ENCODE measurements around the gene FHL1. TPM values are rescaled to one million over a fixed set of nuclear protein-coding genes. Genes with fewer than 3 reads are reported as not detected.
"Not testable (repeated sequence)": the region's sequence is repeated elsewhere in the genome, so short reads cannot be mapped to it uniquely, and the experiment has no call there.

Gene FHL1
- total RNA-seq, 8 experiments from 2014 or later, result 1.7 to 379 (median 62.3) TPM

DNA sequence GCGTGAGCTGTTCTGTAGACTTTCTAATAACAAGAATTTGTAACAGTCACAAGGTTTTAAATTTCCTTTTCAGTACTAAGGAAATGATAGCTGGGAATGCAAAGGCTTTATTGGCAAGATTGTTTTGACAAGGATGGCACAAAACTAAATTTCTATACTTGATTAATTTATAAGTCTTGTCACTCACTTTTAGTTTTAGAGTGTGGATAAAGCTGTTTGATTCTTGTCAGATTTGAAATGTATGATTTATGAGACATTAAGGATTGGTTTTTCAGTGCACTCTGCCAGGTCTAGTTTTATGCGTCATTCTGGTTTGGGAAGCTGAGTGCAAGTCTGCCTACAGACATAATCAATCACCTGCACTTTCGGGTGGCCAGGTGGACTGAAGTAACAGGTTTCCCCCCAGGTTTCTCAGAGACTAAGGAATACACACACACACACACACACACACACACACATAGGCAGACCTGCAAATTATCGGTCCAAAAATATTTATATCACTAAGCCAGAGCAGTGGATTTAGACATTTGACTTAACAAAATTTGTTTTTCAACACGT, 9.3 kb downstream of the FHL1 start:
- in situ Hi-C loops (cut with MboI; ENCODE audit: low pct_unique_long_range_greater_than_20kb in 2 of 9, low sequenced_read_pairs in 9 of 9, unreplicated experiment in 9 of 9), result loop anchor here in 2 of 9 experiments (25.0 kb wide), 1 partner anchor 119 kb away; no protein-coding TSS in a partner anchor
- no peak for ATAC-seq (replicated peaks in 6 of 8)
- no peak overlapping the region for H3K4me3 ChIP-seq
- H3K27ac ChIP-seq, result no peak overlapping the region
- no peaks in the 10 kb centered on the region for H3K4me1 ChIP-seq (replicated peaks in 1 of 2)
- WGBS, 10 experiments, result 51 to 90% (median 83%) methylated on average over 1 to 4 of the region's 5 CpGs; no CpG with 5 or more reads in 5 of the 10 experiments

DNA sequence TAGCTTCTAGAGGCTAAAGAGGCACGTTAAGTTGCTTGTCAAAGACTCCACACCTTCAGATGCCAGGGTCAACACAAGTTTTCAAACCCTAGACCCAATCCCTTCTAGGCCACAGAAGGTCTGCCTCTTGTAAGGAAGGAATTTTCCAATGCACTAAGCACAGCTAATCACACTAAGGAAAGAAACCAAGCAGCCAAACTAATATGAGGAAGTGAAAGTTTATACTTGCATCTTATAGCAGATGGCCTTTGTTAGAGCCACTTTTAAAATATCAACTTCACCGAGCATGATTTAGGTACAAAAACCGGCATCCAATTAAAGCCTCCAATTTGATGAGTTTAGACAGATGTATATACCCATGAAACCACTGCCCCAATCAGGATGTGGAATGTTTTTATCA, 9.9 kb downstream of the FHL1 start:
- Histone ChIP-seq H3K4me3 (no peak overlapping the region), H3K27ac (no peak overlapping the region), H3K4me1 (replicated peaks in 1 of 2) (no peaks in the 10 kb centered on the region)
- 43 to 100% (median 72%) methylated on average over 1 to 3 of the region's 3 CpGs; no CpG with 5 or more reads in 6 of the 10 experiments for WGBS, 10 experiments
- no peak for ATAC-seq (replicated peaks in 6 of 8)
- in situ Hi-C loops (cut with MboI; ENCODE audit: low pct_unique_long_range_greater_than_20kb in 2 of 9, low sequenced_read_pairs in 9 of 9, unreplicated experiment in 9 of 9), result loop anchor here in 2 of 9 experiments (25.0 kb wide), 1 partner anchor 120 kb away; no protein-coding TSS in a partner anchor

GRCh38 chrX:136158685-136159084, 11.4 kb downstream of the FHL1 start:
- ATAC-seq (replicated peaks in 6 of 8), result no peak
- in situ Hi-C loops (cut with MboI; ENCODE audit: low pct_unique_long_range_greater_than_20kb in 2 of 9, low sequenced_read_pairs in 9 of 9, unreplicated experiment in 9 of 9), result loop anchor here in 2 of 9 experiments (25.0 kb wide), 1 partner anchor 121 kb away; no protein-coding TSS in a partner anchor
- 50 to 100% (median 92%) methylated on average over 1 to 4 of the region's 4 CpGs; no CpG with 5 or more reads in 3 of the 10 experiments for WGBS, 10 experiments
- Histone ChIP-seq H3K4me3 (no peak overlapping the region), H3K4me1 (replicated peaks in 1 of 2) (no peaks in the 10 kb centered on the region), H3K27ac (no peak overlapping the region)

- H3K4me3 ChIP-seq, result no peak overlapping the region
- H3K27ac ChIP-seq, result no peak overlapping the region
- 20% methylated on average over 1 of the region's 2 CpGs; no CpG with 5 or more reads in 9 of the 10 experiments for WGBS, 10 experiments
- in situ Hi-C loops (cut with MboI; ENCODE audit: low pct_unique_long_range_greater_than_20kb in 2 of 9, low sequenced_read_pairs in 9 of 9, unreplicated experiment in 9 of 9), result loop anchor here in 2 of 9 experiments (25.0 kb wide), 1 partner anchor 122 kb away; no protein-coding TSS in a partner anchor
- no peaks in the 10 kb centered on the region for H3K4me1 ChIP-seq (replicated peaks in 1 of 2)
- no peak for ATAC-seq (replicated peaks in 6 of 8)
Measured at GRCh38 chrX:136159611-136160025, 12.3 kb downstream of the FHL1 start.

GRCh38 chrX:136162827-136163570, 15.7 kb downstream of the FHL1 start:
- Histone ChIP-seq H3K27ac (no peak overlapping the region), H3K4me1 (replicated peaks in 1 of 2) (peaks cover 4 to 13% of the 10 kb centered on the region in 2 donors), H3K4me3 (no peak overlapping the region)
- WGBS, 10 experiments, result 0 to 60% (median 26%) methylated on average over 1 to 4 of the region's 9 CpGs; no CpG with 5 or more reads in 6 of the 10 experiments
- ATAC-seq (replicated peaks in 6 of 8), result peak in 3 of 8 experiments; percentile 87 to 91 (median 87)
- in situ Hi-C loops (cut with MboI; ENCODE audit: low pct_unique_long_range_greater_than_20kb in 2 of 9, low sequenced_read_pairs in 9 of 9, unreplicated experiment in 9 of 9), result loop anchor here in 2 of 9 experiments (25.0 kb wide), 1 partner anchor 126 kb away; no protein-coding TSS in a partner anchor

DNA sequence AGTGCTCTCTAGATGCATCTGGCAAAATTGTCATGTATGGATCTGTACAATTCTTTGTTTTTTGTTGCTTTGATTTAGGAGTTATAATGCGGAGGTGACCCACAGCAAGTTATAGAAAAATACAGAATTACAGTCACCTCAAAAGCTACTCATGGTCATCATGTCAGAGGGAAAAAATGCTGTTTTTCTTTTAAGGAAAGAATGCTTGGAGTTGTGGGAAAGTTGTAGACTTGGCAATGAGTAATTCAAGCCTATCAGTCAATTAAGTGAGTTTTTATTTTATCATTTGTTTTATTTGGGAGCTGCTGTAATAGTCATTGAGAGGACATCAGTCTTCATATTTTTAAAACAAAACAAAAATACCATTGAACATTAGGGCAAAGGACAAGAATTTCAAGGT, 16.4 kb downstream of the FHL1 start:
- H3K4me3 ChIP-seq, result no peak overlapping the region
- in situ Hi-C loops (cut with MboI; ENCODE audit: low pct_unique_long_range_greater_than_20kb in 2 of 9, low sequenced_read_pairs in 9 of 9, unreplicated experiment in 9 of 9), result loop anchor here in 2 of 9 experiments (25.0 kb wide), 1 partner anchor 126 kb away; no protein-coding TSS in a partner anchor
- H3K4me1 ChIP-seq (replicated peaks in 1 of 2), result peaks cover 6 to 14% of the 10 kb centered on the region in 2 donors
- WGBS, 10 experiments, result 92 to 100% methylated on average over 1 of the region's 1 CpG; no CpG with 5 or more reads in 8 of the 10 experiments
- no peak overlapping the region for H3K27ac ChIP-seq
- no peak for ATAC-seq (replicated peaks in 6 of 8)

DNA sequence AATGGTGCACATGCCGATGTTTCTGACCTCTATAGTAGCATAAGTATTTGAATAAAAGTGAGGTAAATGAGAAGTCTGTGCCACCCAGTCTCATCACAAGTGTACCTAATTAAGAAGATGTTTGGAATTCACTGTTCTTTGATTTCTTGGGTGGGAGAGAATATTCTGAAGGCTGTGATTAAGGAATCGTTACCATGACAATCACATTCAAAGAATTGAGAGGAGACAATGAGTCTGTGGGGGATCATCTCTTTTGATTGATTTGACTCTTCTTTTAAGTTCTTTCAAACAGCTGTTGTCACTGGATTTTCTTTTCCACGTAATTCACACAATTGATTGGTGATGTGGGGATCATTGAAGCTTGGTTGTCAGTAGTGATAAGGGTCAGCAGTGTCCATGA, 18.1 kb downstream of the FHL1 start:
- H3K27ac ChIP-seq, result no peak overlapping the region
- WGBS, 10 experiments, result 0 to 80% (median 4%) methylated on average over 1 to 2 of the region's 3 CpGs; no CpG with 5 or more reads in 4 of the 10 experiments
- H3K4me1 ChIP-seq (replicated peaks in 1 of 2), result peaks cover 19 to 31% of the 10 kb centered on the region in 2 donors
- H3K4me3 ChIP-seq, result no peak overlapping the region
- ATAC-seq (replicated peaks in 6 of 8), result peak in 1 of 8 experiments; percentile 1
- in situ Hi-C loops (cut with MboI; ENCODE audit: low pct_unique_long_range_greater_than_20kb in 2 of 9, low sequenced_read_pairs in 9 of 9, unreplicated experiment in 9 of 9), result loop anchor here in 2 of 9 experiments (25.0 kb wide), 1 partner anchor 128 kb away; no protein-coding TSS in a partner anchor

GRCh38 chrX:136166221-136166855, 19.0 kb downstream of the FHL1 start:
- 45 to 100% (median 100%) methylated on average over 1 of the region's 8 CpGs; no CpG with 5 or more reads in 7 of the 10 experiments for WGBS, 10 experiments
- in situ Hi-C loops (cut with MboI; ENCODE audit: low pct_unique_long_range_greater_than_20kb in 2 of 9, low sequenced_read_pairs in 9 of 9, unreplicated experiment in 9 of 9), result loop anchor here in 2 of 9 experiments (25.0 kb wide), 1 partner anchor 129 kb away; no protein-coding TSS in a partner anchor
- peak in 2 of 8 experiments; percentile 14 to 21 for ATAC-seq (replicated peaks in 6 of 8)
- Histone ChIP-seq H3K27ac (no peak overlapping the region), H3K4me3 (no peak overlapping the region), H3K4me1 (replicated peaks in 1 of 2) (peaks cover 21 to 33% of the 10 kb centered on the region in 2 donors)

GRCh38 chrX:136167989-136168388, 20.7 kb downstream of the FHL1 start:
- WGBS, 10 experiments, result 52 to 83% (median 68%) methylated on average over 1 to 6 of the region's 6 CpGs; no CpG with 5 or more reads in 7 of the 10 experiments
- H3K4me1 ChIP-seq (replicated peaks in 1 of 2), result peaks cover 21 to 33% of the 10 kb centered on the region in 2 donors
- H3K4me3 ChIP-seq; ATAC-seq (replicated peaks in 6 of 8); H3K27ac ChIP-seq: not testable (repeated sequence)
- in situ Hi-C loops (cut with MboI; ENCODE audit: low pct_unique_long_range_greater_than_20kb in 2 of 9, low sequenced_read_pairs in 9 of 9, unreplicated experiment in 9 of 9), result loop anchor here in 2 of 9 experiments (25.0 kb wide), 1 partner anchor 131 kb away; no protein-coding TSS in a partner anchor

- Histone ChIP-seq H3K27ac (no peak overlapping the region), H3K4me3 (peak overlapping the region in 1 of 5 donors; percentile 6), H3K4me1 (replicated peaks in 1 of 2) (peaks cover 21 to 33% of the 10 kb centered on the region in 2 donors)
- 0 to 60% (median 0%) methylated on average over 1 to 9 of the region's 17 CpGs; no CpG with 5 or more reads in 3 of the 10 experiments for WGBS, 10 experiments
- in situ Hi-C loops (cut with MboI; ENCODE audit: low pct_unique_long_range_greater_than_20kb in 2 of 9, low sequenced_read_pairs in 9 of 9, unreplicated experiment in 9 of 9), result loop anchor here in 2 of 9 experiments (25.0 kb wide), 1 partner anchor 132 kb away; no protein-coding TSS in a partner anchor
- peak; percentile 84 to 98 (median 92) for ATAC-seq (replicated peaks in 6 of 8)
Measured at GRCh38 chrX:136168929-136169735, 21.8 kb downstream of the FHL1 start.

DNA sequence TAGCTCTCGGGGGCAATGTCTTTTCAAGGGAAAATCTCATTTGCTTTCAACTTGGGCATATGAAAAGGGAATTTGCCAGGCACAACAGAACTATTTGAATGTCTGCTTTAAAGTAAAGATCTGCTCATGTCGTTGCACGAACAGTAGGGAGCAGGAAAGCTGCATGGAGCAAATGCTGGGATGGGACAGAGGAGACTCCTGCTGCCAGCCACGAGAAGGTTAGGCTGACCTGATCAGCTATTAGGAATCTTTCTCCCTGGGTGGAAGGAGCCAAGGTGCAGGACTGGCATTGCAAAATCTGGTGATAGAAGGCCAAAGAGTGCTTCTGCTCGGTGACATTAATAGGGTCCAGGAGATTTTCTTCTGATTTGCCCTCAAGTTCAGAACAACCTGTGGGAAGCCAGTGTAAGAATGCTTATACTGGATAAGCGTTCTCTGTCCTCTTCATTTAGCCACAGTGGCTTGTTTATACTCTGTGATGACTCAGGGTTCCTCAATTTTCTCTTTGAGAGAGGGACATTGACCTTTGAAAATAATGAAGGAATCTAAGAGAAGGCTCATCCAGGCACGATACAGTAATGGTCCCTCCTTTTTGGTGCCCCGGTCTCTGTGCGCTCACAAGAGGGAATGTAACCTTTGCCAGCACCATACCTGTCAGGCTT, 22.9 kb downstream of the FHL1 start:
- 18 to 100% (median 53%) methylated on average over 2 to 8 of the region's 9 CpGs; no CpG with 5 or more reads in 5 of the 10 experiments for WGBS, 10 experiments
- Histone ChIP-seq H3K27ac (peak overlapping the region in 1 of 2 donors; percentile 20), H3K4me3 (no peak overlapping the region), H3K4me1 (replicated peaks in 1 of 2) (peaks cover 19 to 31% of the 10 kb centered on the region in 2 donors)
- ATAC-seq (replicated peaks in 6 of 8), result peak in 3 of 8 experiments; percentile 7 to 24 (median 8)
- in situ Hi-C loops (cut with MboI; ENCODE audit: low pct_unique_long_range_greater_than_20kb in 2 of 9, low sequenced_read_pairs in 9 of 9, unreplicated experiment in 9 of 9), result loop anchor here in 2 of 9 experiments (25.0 kb wide), 1 partner anchor 133 kb away; no protein-coding TSS in a partner anchor
